ENCODE results near the gene SEMA4B. TPM values are rescaled to one million over a fixed set of nuclear protein-coding genes. Genes with fewer than 3 reads are reported as not detected.

SEMA4B gene
- total and polyA plus RNA-seq, 10 of the 15 experiments (the other 5 are each of a cell fraction or from before 2014, with no cell fraction given) = 0.87 to 26.0 (median 9.3) TPM

- Histone ChIP-seq H3K79me2 (ENCODE audit: control insufficient read depth, insufficient read depth, low read length) (no peaks in the 10 kb centered on the region), H3K4me2 (ENCODE audit: control insufficient read depth, insufficient read depth) (no peak overlapping the region), H3K4me3 (no peak overlapping the region), H3K27ac (ENCODE audit: control insufficient read depth, insufficient read depth) (no peak overlapping the region), H4K20me1 (ENCODE audit: control insufficient read depth, insufficient read depth) (no peaks in the 10 kb centered on the region), H3K4me1 (ENCODE audit: control insufficient read depth, insufficient read depth, low read length) (no peaks in the 10 kb centered on the region), H3K36me3 (ENCODE audit: control insufficient read depth in 2 of 2, insufficient read depth in 2 of 2, low read length in 1 of 2) (no peaks in the 10 kb centered on the region), H3K9ac (ENCODE audit: control insufficient read depth, insufficient read depth, low read length) (no peak overlapping the region), H3K9me3 (replicated peaks; ENCODE audit: control insufficient read depth, insufficient read depth, low read length) (no peaks in the 10 kb centered on the region; the same call in 2 of the 3 replicates), H3K27me3 (replicated peaks in 1 of 2; ENCODE audit: control insufficient read depth in 2 of 2, insufficient read depth in 2 of 2, low read length in 1 of 2) (no peaks in the 10 kb centered on the region), H2AFZ (ENCODE audit: control insufficient read depth, low read depth, low read length) (no peak overlapping the region)
- SMC1A ChIA-PET (ENCODE audit: uncharacterized antibody, unreplicated experiment) = interaction anchor here (1.0 to 1.3 kb wide), 2 partner anchors 10 to 12 kb away, joined by 3 to 4 read pairs; no protein-coding TSS in a partner anchor
- RAD21 ChIA-PET (ENCODE audit: unreplicated experiment) = interaction anchor here (1.0 kb wide), 1 partner anchor 19 kb away, joined by 3 read pairs; no protein-coding TSS in a partner anchor
- POLR2A ChIA-PET = interaction anchor here (0.6 to 1.0 kb wide), 5 partner anchors 8 to 368 kb away, joined by 3 to 5 read pairs (median 4); no protein-coding TSS in a partner anchor
- DNase-seq (ENCODE audit: low read depth, low spot score) (no peak), ATAC-seq (no peak), FAIRE-seq (no peak)
- in situ Hi-C loops (cut with MboI) (no loop called here), intact Hi-C loops (cut with micrococcal nuclease; ENCODE audit: unreplicated experiment) (no loop called here)
- WGBS (ENCODE audit: insufficient coverage, insufficient replicate concordance, low lambda C conversion rate, missing lambda C conversion rate) = 0% methylated on average over 1 of the region's 1 CpG
- CTCF ChIA-PET = interaction anchor here (0.7 to 1.5 kb wide), 3 partner anchors 50 to 519 kb away, joined by 3 to 6 read pairs (median 3); no protein-coding TSS in a partner anchor
- no TSS peak for BruUV-seq (replicated peaks)
- TF ChIP-seq BCL11A (IDR thresholded peaks at IDR 0.05; ENCODE audit: low read depth, low read length) (no peak), SREBF2 (IDR thresholded peaks at IDR 0.05; ENCODE audit: low read length) (no peak), ATF3 (IDR thresholded peaks at IDR 0.05; ENCODE audit: borderline replicate concordance, extremely low read depth, low read depth, low read length) (no peak), HDGF (IDR thresholded peaks at IDR 0.05) (no peak), ATF7 (IDR thresholded peaks at IDR 0.05; ENCODE audit: low read depth) (no peak), JUND (IDR thresholded peaks at IDR 0.05; ENCODE audit: low read depth, low read length) (no peak), NR2C1 (IDR thresholded peaks at IDR 0.05) (no peak), LARP7 (IDR thresholded peaks at IDR 0.05) (no peak), ZZZ3 (IDR thresholded peaks at IDR 0.05; ENCODE audit: control insufficient read depth, insufficient read length, low read depth) (no peak), FOXM1 (IDR thresholded peaks at IDR 0.05; ENCODE audit: low read depth, low read length) (no peak), RAD51 (IDR thresholded peaks at IDR 0.05) (no peak), TAF1 (IDR thresholded peaks at IDR 0.05; ENCODE audit: borderline replicate concordance, low read depth, low read length) (no peak), SPI1 (IDR thresholded peaks at IDR 0.05; ENCODE audit: borderline replicate concordance, insufficient read depth, low read depth, low read length) (no peak)
These were observed 29.5 kb upstream of the SEMA4B start for GRCh38 chr15:90171623-90172022.
